HCT116 (cell line): ENCODE measurements around the gene SOCS3. TPM values are rescaled to one million over a fixed set of nuclear protein-coding genes. Genes with fewer than 3 reads are reported as not detected.

ENCODE experiments used
- ATAC-seq: fragments of 200-7000 bp; cut with Tn5 transposase; 2 replicates; pipeline ENCODE4 v1.9.1; 2020; ENCODE audit warnings: mild to moderate bottlenecking, moderate library complexity
- BruUV-seq: library from RNA; stranded (reverse); fragments of 400-500 nt; replicated peaks from 2 replicates; lab custom pipeline; 2021; lab: Mats Ljungman, UMichigan
- CTCF ChIA-PET: fragments of 300-600 bp; sonication (Branson Sonifier 250); formaldehyde crosslinking; loops from one replicate; lab custom pipeline; 2021; ENCODE audit warnings: antibody characterized with exemption; lab: Charles Lee
- POLR2A ChIA-PET: fragments of 300-600, 350-600 bp; sonication (Branson Sonifier 250); formaldehyde crosslinking; loops from one replicate; lab custom pipeline; 2021; ENCODE audit warnings: antibody characterized with exemption; lab: Charles Lee
- RAD21 ChIA-PET, 2 experiments: fragments of 300-600 bp; sonication (Branson Sonifier 250); formaldehyde crosslinking; loops; one replicate each; lab custom pipeline; 2023; ENCODE audit warnings: low total read pairs in 2 of 2; ENCODE audit not compliant: uncharacterized antibody in 2 of 2, unreplicated experiment in 2 of 2, low non-redundant PET in 1 of 2; lab: Charles Lee
- DNase-seq: peaks from one replicate; pipeline ENCODE4 v3.0.0-alpha.2; 2010; ENCODE audit warnings: low read depth, low spot score
- H2AFZ ChIP-seq: fragments of 200-600 bp; shearing (Covaris generic), sonication (generic); 2 replicates; pipeline ENCODE4 v1.6.1; 2017; ENCODE audit warnings: low read depth, mixed run types, mixed read lengths, antibody characterized with exemption, low read length; ENCODE audit not compliant: poor library complexity, severe bottlenecking
- H3K27ac ChIP-seq: 2 replicates; pipeline ENCODE4 v1.5.1; 2012; ENCODE audit warnings: low read depth, low read length
- H3K27me3 ChIP-seq: fragments of 200-600 bp; sonication (generic); 2 replicates; pipeline ENCODE4 v1.6.1; 2016; ENCODE audit warnings: mixed run types, low read length, mixed read lengths; ENCODE audit not compliant: insufficient read depth
- H3K36me3 ChIP-seq, 2 experiments: fragments of 200-500 bp in 1 of 2; fragments of 200-600 bp in 1 of 2; sonication (Bioruptor generic) in 1 of 2; sonication (generic) in 1 of 2; 2 replicates each; pipeline versions ENCODE4 v1.5.1 to v1.6.1; 2014 to 2016; ENCODE audit warnings: low read length in 2 of 2, inconsistent platforms in 1 of 2, mixed read lengths in 1 of 2, mixed run types in 1 of 2; ENCODE audit not compliant: insufficient read depth in 2 of 2, control insufficient read depth in 1 of 2
- H3K4me1 ChIP-seq, 2 experiments: fragments of 200-600 bp in 1 of 2; sonication (generic) in 1 of 2; 2 replicates each; pipeline versions ENCODE4 v1.5.1 to v1.6.1; 2012 to 2017; ENCODE audit warnings: low read length in 2 of 2, inconsistent platforms in 1 of 2, mild to moderate bottlenecking in 1 of 2, mixed read lengths in 1 of 2, mixed run types in 1 of 2, moderate library complexity in 1 of 2; ENCODE audit not compliant: insufficient read depth in 2 of 2, control insufficient read depth in 1 of 2
- H3K4me2 ChIP-seq: fragments of 200-600 bp; sonication (generic); 2 replicates; pipeline ENCODE4 v1.6.1; 2017; ENCODE audit warnings: mixed run types, low read length, mixed read lengths
- H3K4me3 ChIP-seq, 2 experiments: fragments of 200-600 bp in 1 of 2; sonication (generic) in 1 of 2; replicated peaks in 1 of 2; 2 replicates each; pipeline ENCODE4 v1.5.1; 2011 to 2016; ENCODE audit warnings: low read length in 2 of 2, control low read depth in 1 of 2, low read depth in 1 of 2, mild to moderate bottlenecking in 1 of 2, mixed read lengths in 1 of 2, mixed run types in 1 of 2
- H3K79me2 ChIP-seq: fragments of 200-600 bp; sonication (generic); 2 replicates; pipeline ENCODE4 v1.6.1; 2017; ENCODE audit warnings: mild to moderate bottlenecking, mixed run types, low read length, moderate library complexity, mixed read lengths; ENCODE audit not compliant: insufficient read depth
- H3K9ac ChIP-seq: fragments of 200-600 bp; sonication (generic); 2 replicates; pipeline ENCODE4 v1.6.1; 2016; ENCODE audit warnings: low read length, mixed read lengths
- H3K9me2 ChIP-seq: fragments of 200-600 bp; sonication (generic), shearing (Covaris generic); 2 replicates; pipeline ENCODE4 v1.6.1; 2017; ENCODE audit warnings: mixed run types, mild to moderate bottlenecking, moderate library complexity; ENCODE audit not compliant: insufficient read depth
- H3K9me3 ChIP-seq, 2 experiments: fragments of 200-500 bp in 1 of 2; fragments of 200-600 bp in 1 of 2; sonication (Bioruptor generic) in 1 of 2; sonication (generic) in 1 of 2; 2 replicates each; pipeline ENCODE4 v1.6.1; 2014 to 2017; ENCODE audit warnings: low read length in 2 of 2, mixed read lengths in 2 of 2, inconsistent platforms in 1 of 2, low read depth in 1 of 2, mild to moderate bottlenecking in 1 of 2, mixed run types in 1 of 2, moderate library complexity in 1 of 2; ENCODE audit not compliant: control insufficient read depth in 1 of 2, insufficient read depth in 1 of 2
- H4K20me1 ChIP-seq: fragments of 200-600 bp; sonication (generic), shearing (Covaris generic); 2 replicates; pipeline ENCODE4 v1.6.1; 2017; ENCODE audit warnings: mixed run types, mild to moderate bottlenecking, moderate library complexity; ENCODE audit not compliant: insufficient read depth
- EGR1 ChIP-seq: IDR thresholded peaks from 2 replicates; pipeline ENCODE4 v1.6.1; 2012; ENCODE audit warnings: low read depth
- ELF1 ChIP-seq: IDR thresholded peaks from 2 replicates; pipeline ENCODE4 v1.6.1; 2012; ENCODE audit warnings: low read depth, borderline replicate concordance
- EZH2 ChIP-seq: fragments of 200-600 bp; sonication (generic); IDR thresholded peaks from 2 replicates; pipeline ENCODE4 v1.6.1; 2017; ENCODE audit warnings: antibody characterized with exemption, mixed run types
- MAX ChIP-seq: IDR thresholded peaks from 2 replicates; pipeline ENCODE4 v1.6.1; 2012
- POLR2AphosphoS5 ChIP-seq: IDR thresholded peaks from 2 replicates; pipeline ENCODE4 v1.6.1; 2011; ENCODE audit warnings: mild to moderate bottlenecking, low read depth, low read length, moderate library complexity
- TCF7L2 ChIP-seq: IDR thresholded peaks from 2 replicates; pipeline ENCODE4 v1.7.0; 2011; ENCODE audit warnings: borderline replicate concordance, inconsistent platforms; ENCODE audit not compliant: insufficient read depth, insufficient read length; ENCODE audit errors: extremely low read depth
- ZFX ChIP-seq: fragments of 450-650 bp; IDR thresholded peaks from 2 replicates; pipeline ENCODE4 v1.6.1; 2017
- ZNF274 ChIP-seq: fragments of 200-500 bp; sonication (Bioruptor generic); IDR thresholded peaks from 2 replicates; pipeline ENCODE4 v1.6.1; 2014; ENCODE audit warnings: mild to moderate bottlenecking, low read depth, low read length, inconsistent platforms
- intact Hi-C: fragments of 100-400 bp; cut with micrococcal nuclease; formaldehyde crosslinking; loops from 2 replicates; pipeline ENCODE4 v1.10.0; 2022
- total RNA-seq: library from RNA; stranded (reverse); gene quantifications from one replicate; pipeline ENCODE4 v1.2.1, GENCODE V29; 2021; ENCODE audit not compliant: unreplicated experiment
- TF ChIP-seq, protein P1 (sequence below): IDR thresholded peaks from 2 replicates; pipeline ENCODE4 v1.6.1; 2011; ENCODE audit warnings: mild to moderate bottlenecking, low read length, moderate library complexity; ENCODE audit not compliant: insufficient replicate concordance; ENCODE audit errors: extremely low read depth
- TF ChIP-seq, protein P2 (sequence below): IDR thresholded peaks from 2 replicates; pipeline ENCODE4 v1.6.1; 2012; ENCODE audit warnings: low read depth

Gene SOCS3
- total RNA-seq, 1 experiment from 2014 or later, result 26.7 TPM

- Histone ChIP-seq H3K4me2 (no peak overlapping the region), H3K4me1 (peaks cover 16 to 35% of the 10 kb centered on the region in 2 experiments), H3K9me2 (no peaks in the 10 kb centered on the region), H3K4me3 (no peak overlapping the region), H3K27ac (no peak overlapping the region), H4K20me1 (peaks cover 13% of the 10 kb centered on the region; the same call in 1 of the 2 replicates), H2AFZ (no peak overlapping the region), H3K36me3 (peaks cover 2 to 5% of the 10 kb centered on the region in 2 experiments; a peak in 2 of 4 replicates), H3K79me2 (peaks cover 82% of the 10 kb centered on the region), H3K9me3 (no peaks in the 10 kb centered on the region), H3K27me3 (no peaks in the 10 kb centered on the region), H3K9ac (no peak overlapping the region)
- POLR2A ChIA-PET, result interaction anchor here (1.3 kb wide), 1 partner anchor 27 kb away, joined by 3 read pairs; no protein-coding TSS in a partner anchor
- ATAC-seq, result no peak
- RAD21 ChIA-PET, result no interaction called here
- no TSS peak for BruUV-seq
- CTCF ChIA-PET, result interaction anchor here (0.7 kb wide), 1 partner anchor 364 kb away, joined by 3 read pairs; no protein-coding TSS in a partner anchor
- intact Hi-C loops, result no loop called here
- no peak for DNase-seq
- TF ChIP-seq ZNF274 (no peak), POLR2AphosphoS5 (no peak), ELF1 (no peak), TCF7L2 (no peak), MAX (no peak), ZFX (no peak)
Observed at GRCh38 chr17:78381601-78382232, 21.8 kb upstream of the SOCS3 start.

DNA sequence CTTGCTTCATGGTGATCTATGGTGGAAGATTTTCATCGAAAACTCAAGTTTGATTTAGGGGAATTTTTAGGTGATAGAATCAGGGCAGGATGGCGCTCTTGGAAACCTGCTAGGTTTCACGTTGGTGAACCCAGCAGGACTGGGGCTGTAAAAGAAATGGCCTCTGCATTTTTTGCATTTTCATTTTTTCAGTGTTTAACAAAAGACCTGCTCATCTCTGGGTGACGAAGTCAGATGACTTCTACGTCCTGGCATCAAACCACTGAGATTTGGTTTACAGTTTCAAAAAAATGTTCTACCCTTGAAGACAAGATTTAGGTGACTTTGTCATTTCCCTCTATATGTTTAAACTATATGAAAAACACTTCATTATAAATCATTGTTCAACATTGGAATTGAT is 20.5 kb upstream of the SOCS3 start:
- no peak overlapping the region for H3K27ac ChIP-seq
- ATAC-seq (no peak), DNase-seq (no peak)
- TF ChIP-seq, protein P1, sequence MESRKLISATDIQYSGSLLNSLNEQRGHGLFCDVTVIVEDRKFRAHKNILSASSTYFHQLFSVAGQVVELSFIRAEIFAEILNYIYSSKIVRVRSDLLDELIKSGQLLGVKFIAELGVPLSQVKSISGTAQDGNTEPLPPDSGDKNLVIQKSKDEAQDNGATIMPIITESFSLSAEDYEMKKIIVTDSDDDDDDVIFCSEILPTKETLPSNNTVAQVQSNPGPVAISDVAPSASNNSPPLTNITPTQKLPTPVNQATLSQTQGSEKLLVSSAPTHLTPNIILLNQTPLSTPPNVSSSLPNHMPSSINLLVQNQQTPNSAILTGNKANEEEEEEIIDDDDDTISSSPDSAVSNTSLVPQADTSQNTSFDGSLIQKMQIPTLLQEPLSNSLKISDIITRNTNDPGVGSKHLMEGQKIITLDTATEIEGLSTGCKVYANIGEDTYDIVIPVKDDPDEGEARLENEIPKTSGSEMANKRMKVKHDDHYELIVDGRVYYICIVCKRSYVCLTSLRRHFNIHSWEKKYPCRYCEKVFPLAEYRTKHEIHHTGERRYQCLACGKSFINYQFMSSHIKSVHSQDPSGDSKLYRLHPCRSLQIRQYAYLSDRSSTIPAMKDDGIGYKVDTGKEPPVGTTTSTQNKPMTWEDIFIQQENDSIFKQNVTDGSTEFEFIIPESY, result no peak
- TF ChIP-seq, protein P2, sequence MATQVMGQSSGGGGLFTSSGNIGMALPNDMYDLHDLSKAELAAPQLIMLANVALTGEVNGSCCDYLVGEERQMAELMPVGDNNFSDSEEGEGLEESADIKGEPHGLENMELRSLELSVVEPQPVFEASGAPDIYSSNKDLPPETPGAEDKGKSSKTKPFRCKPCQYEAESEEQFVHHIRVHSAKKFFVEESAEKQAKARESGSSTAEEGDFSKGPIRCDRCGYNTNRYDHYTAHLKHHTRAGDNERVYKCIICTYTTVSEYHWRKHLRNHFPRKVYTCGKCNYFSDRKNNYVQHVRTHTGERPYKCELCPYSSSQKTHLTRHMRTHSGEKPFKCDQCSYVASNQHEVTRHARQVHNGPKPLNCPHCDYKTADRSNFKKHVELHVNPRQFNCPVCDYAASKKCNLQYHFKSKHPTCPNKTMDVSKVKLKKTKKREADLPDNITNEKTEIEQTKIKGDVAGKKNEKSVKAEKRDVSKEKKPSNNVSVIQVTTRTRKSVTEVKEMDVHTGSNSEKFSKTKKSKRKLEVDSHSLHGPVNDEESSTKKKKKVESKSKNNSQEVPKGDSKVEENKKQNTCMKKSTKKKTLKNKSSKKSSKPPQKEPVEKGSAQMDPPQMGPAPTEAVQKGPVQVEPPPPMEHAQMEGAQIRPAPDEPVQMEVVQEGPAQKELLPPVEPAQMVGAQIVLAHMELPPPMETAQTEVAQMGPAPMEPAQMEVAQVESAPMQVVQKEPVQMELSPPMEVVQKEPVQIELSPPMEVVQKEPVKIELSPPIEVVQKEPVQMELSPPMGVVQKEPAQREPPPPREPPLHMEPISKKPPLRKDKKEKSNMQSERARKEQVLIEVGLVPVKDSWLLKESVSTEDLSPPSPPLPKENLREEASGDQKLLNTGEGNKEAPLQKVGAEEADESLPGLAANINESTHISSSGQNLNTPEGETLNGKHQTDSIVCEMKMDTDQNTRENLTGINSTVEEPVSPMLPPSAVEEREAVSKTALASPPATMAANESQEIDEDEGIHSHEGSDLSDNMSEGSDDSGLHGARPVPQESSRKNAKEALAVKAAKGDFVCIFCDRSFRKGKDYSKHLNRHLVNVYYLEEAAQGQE, result no peak
- TF ChIP-seq ELF1 (no peak), ZFX (no peak), EZH2 (no peak), ZNF274 (no peak), EGR1 (no peak)
- BruUV-seq, result TSS peak; percentile 39
- H3K4me3 ChIP-seq, result no peak overlapping the region
- H3K4me1 ChIP-seq, result peaks cover 16 to 36% of the 10 kb centered on the region in 2 experiments
- intact Hi-C loops, result no loop called here
- H3K4me2 ChIP-seq, result peak overlapping the region; percentile 77; the same call in 1 of the 2 replicates
- no peaks in the 10 kb centered on the region for H3K9me2 ChIP-seq
- peaks cover 68% of the 10 kb centered on the region for H3K79me2 ChIP-seq
- H4K20me1 ChIP-seq, result peaks cover 13% of the 10 kb centered on the region; the same call in 1 of the 2 replicates
- no peaks in the 10 kb centered on the region for H3K9me3 ChIP-seq
- H2AFZ ChIP-seq, result no peak overlapping the region
- H3K27me3 ChIP-seq, result no peaks in the 10 kb centered on the region
- RAD21 ChIA-PET, result no interaction called here
- CTCF ChIA-PET, result no interaction called here
- H3K36me3 ChIP-seq, result peaks cover 2 to 5% of the 10 kb centered on the region in 2 experiments; a peak in 2 of 4 replicates
- H3K9ac ChIP-seq, result no peak overlapping the region
- POLR2A ChIA-PET, result interaction anchor here (0.9 kb wide), 1 partner anchor 12 kb away, joined by 3 read pairs; no protein-coding TSS in a partner anchor
